Erythroblast (primary cell): ENCODE measurements around the gene ZNF366.

Experiments
- GATA1 ChIP-seq: IDR thresholded peaks from 2 replicates; pipeline ENCODE4 v1.6.1; 2011; ENCODE audit warnings: low read depth, mild to moderate bottlenecking, control low read depth, low read length, moderate library complexity
- POLR2A ChIP-seq: IDR thresholded peaks from 2 replicates; pipeline ENCODE4 v1.6.1; 2011; ENCODE audit warnings: mild to moderate bottlenecking, low read length

DNA sequence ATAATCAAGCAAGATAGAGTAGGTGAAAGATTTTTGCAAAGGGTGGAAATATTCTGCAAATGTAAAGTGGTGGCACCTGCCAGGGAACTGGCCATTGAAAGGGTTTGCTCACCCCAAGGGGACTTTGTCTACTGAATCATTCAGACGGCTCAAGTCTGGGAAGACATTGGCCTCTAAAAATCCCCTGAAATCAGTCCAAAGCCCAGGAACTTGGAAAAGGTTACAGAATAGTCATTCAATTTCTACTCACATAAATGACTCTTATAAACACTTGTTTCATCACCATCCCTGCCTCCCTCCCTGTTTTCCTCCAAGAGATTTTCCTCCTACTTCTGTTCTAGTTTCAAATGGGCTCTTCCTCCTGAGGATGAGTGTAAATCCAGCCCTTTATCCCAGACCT is 28.5 kb downstream of the ZNF366 start:
- no peak for TF ChIP-seq POLR2A
- TF ChIP-seq GATA1 = no peak
